Superior temporal gyrus (tissue), 1 donor: ENCODE data around the gene LRG1.

Experiments used
- DNase-seq: peaks from one replicate; pipeline ENCODE4 v3.0.0-alpha.2; 2016; ENCODE audit errors: extremely low spot score

Gene LRG1

DNA sequence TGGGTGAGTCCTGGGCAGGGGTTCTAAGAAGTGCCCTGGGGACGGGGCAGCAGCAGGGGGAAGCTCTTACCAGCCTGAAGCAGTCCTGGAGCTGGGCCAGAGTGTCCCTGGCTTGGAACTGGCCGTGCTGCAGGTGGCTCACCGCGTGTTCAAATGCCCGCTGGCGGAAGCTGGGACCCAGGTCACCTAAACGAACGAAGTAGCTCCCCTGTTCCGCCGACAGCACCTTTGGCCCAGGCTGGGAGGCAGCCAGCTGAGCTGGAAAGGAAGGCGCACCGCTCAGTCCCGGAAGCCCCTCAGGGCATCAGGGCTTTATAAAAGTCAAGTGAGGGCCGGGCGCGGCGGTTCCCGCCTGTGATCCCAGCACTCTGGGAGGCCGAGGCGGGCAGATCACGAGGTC lies 31.1 kb downstream of the LRG1 start:
- DNase-seq, result no peak

DNA sequence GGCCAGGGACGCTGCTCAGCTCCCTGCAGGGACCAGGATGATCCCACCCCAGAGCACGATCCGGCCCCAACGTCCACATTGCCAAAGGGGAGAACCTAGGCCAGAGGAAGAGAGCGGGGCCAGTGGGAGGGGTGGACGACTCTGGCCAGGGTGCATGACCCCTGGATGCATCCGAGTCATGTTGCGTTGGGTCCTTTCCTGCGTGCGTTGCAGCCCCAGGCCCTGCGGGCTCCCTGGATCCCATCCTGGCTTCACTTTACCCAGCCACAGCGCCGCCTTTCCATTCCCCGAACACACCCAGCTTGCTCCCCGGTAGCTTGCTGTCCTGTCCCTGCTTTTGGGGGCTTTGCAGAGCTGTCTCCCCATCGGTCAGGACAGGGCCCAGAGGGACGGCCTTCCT lies 32.0 kb downstream of the LRG1 start:
- no peak for DNase-seq

DNA sequence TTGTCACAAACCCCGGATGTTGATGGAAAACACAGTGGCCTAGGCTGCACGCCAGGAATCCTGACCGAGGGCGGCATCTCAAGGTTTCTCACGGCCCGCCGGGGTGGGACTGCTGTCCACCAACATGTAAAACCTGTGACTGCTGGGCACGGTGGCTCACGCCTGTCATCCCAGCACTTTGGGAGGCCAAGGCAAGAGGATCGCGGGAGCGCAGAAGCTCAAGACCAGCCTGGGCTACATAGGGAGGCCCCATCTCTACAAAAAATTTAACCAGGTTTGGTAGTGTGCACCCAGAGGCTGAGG lies 32.7 kb downstream of the LRG1 start:
- DNase-seq, result no peak

DNA sequence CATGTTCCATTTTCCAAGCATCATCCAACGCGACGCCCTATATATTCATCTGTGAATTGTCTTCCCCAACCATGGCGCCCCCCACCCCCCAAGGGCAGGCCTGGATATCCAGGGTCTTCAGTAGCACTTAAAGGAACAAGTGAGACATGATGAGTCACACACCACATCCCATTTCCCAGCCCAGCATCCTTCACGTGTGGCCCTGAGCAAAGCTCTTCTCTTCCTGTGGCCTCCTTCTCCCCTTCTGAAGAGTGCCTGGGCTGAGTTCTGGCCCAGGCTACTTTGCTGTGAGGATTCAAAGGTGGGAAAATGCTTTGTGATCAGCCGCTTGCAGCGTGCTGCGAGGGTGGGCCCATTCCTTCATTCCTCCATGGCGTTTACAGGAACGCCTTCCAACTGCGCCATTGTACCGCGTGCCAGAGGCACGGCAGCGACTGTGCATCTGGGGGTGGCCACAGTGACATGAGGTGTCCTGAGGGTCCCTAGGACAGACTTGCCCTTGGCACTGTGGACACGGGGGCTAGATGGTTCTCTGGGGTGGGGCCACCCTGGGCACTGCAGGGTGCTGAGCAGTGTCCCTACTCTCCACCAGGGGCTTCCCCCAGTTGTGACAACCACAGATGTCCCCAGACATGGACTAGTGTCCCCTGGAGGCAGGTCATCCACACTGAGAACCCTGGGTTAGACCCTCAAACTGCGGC lies 33.2 kb downstream of the LRG1 start:
- no peak for DNase-seq

DNA sequence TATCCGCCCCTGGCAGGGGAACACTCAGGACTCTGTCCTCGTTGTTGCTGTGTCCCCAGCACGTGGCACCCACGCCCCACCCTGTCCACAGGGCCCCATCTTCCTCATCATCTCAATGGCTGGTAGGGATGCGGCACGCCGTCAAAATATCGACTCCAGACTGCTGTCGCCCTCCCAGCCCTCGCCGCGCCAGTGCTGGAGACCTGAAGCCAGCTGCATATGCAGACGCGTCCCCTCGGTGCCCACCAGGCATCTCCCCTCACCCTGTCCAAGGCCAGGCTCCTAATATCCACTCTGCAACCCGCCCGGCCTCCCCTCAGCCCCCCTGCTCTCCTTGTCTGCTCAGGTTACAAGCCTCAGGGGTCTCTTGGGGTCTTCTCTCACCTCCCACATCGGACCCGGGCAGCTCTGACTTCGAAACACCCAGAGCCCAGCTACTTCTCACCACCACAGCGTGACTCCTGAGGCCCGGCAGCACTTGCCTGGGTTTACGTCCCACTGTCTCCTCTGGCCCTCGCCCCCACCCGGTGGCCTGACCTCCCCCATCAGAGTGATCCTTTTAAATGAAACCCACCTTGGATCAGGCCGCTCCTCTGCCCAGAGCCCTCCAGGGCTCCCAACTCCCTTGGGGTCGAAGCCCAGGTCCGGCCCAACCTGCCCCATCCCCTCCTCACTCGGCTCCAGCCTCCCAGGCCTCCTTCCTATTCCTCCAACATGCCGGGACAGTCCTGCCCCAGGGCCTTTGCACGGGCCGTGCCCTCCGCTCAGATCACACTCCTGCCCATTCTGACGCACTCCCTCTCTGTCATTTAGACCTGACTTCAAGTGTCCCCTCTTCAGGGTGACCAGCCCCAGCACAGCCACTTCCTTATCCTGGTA lies 34.0 kb downstream of the LRG1 start:
- DNase-seq, result no peak

DNA sequence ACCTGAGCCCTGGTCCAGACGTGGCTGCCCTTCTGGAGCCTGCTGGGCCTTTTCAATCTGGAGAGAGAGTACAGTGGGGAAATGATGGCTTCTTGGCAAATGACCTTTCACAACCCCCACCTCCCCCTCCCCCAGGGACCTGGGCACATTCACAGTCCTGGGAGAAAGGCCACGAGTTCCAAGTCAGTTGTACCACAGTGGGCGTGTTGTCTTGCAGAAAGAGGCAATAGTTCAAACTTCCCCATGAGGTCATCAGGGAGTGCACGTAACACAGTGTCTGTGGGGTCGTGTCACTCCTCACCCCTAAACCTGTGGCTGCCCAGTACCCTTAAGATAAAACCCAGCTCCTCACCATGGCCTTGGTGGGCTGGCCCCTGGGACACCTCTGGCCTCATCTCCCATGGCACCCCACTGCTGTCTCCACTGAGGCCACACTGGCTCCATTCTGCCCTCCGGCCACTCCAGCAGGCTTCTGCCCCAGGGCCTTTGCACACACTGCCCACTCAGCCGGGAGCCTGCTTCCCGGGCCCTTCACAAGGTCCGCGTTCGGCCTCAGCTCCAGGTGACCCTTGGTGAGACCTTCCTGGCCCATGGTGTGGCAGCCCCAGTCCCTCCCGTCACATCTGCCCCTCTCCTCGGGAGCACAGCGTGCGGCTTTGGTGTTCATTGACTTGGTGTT lies 34.8 kb downstream of the LRG1 start:
- no peak for DNase-seq

DNA sequence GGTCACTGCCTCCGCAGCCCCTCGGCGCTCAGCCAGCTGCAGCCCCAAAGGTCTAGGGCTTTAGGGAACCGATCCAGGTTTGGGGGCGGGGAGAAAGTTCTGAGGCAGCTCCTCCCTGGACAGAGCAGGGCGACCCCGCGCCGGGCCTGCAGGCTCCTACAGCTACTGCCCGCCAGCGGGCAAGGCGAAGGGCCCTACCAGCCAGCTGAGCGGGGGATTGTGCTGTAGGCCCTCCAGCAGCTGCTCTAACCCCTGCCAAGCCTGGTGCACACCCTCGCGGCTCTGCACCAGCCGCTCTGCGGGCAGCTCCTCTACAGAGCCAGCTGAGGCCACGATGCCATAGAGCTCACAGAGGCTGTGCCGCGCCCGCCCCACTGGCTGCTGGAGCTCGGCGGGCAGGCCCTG lies 35.5 kb downstream of the LRG1 start:
- DNase-seq, result peak; percentile 12

DNA sequence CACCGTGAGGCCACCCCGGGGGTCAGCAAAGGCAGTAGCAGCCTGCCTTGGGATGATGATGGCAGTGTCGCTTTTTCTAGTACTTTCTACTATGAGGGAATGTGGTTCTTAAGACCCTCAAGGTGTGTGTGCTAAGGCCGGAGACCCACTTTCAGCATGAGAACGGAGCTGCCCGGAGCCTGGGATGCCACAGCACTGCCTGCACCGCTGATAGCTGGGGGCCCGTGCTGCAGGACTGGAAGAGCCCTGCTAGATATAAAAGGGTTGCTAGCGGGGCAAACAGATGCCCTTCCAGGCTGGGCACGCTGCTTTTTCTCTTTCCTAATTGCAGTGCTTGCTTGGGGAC lies 36.0 kb downstream of the LRG1 start:
- no peak for DNase-seq

DNA sequence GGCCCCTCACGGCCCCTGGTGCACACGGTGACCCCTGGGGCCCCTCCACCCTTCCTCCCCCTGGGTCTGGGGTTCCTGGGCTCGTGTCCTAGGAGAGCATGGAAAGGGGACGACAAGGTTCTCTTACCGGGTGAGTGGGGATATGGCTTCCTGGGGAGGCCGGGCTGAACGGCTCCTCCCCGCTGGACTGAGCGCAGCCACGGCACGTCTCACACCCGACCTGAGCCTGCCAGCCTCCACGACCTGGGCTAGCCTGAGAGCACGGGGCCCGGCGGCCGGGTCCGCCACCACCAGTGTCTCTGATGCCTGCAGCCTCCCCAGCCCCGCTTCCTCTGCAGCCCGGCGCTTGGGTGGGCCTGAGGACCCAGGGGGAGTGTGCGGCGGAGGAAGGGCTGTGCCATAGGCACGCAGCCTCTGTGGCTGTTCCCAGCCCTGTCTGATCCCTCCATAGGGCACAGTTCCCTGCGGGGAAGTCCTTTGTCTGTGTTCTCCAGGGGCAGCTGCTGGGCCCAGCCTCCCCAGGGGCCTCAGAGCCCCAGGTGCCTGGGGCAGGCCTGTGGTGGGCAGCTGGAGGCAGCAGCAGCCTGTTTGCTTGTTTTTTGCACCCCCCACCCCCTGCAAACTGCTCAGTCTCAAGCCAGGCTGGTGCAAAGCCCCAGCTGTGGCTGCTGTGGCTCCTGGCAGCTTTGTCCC lies 36.6 kb downstream of the LRG1 start:
- DNase-seq, result no peak

DNA sequence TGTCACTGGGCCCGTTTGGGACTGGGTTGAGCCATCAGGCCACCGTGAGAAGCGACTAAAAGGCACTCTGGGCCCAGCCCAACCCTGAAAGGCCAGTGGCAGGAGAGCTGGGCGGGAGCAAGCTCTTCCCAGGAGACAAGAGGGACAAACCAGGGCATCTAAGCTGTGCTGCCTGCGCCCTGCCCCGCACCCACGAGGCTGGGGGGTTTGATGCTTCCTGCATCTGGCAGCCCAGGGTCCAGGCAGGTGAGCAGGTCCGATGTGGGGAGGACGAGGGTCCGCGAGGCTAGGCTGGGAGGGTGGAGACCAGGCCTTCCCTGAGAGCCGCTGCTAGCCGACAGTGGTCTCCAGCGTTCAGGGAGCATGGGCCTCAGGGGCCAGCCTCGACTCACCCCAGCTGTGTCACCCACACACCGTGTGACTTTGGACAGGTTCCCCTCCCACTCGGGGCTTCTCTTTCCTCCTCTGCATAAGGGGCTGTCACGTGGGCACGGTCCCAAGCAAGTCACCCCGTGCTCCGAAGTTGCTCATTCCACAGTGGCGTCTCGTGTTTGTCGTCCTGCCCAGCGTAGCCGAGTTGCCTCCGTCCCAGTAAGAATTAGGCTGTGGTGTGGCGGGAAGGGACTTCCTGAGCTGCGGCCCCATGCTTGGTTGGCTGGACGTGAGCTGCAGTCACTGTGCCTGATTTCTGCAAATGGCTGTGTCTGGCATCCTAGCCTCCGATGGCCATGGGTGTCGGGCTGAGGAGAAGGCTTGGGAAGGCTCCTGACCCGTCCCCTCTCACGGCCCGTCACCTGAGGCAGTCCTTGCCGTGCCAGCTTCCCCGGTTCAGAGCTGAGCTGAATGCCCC lies 37.3 kb downstream of the LRG1 start:
- DNase-seq, result no peak

DNA sequence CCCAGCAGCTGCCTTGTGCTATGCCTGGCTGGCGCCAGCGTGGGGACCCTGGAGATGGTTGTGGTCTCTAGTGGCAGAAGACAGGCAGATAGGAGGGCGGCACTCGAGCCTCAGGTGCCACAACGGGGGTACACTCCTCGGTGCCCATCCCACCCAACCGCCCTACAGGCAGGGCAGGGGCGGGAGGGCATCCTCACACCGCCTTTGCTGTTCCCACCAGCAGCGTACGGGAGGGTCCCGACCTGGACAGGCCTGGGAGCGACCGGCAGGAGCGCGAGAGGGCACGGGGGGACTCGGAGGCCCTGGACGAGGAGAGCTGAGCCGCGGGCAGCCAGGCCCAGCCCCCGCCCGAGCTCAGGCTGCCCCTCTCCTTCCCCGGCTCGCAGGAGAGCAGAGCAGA lies 38.1 kb downstream of the LRG1 start:
- DNase-seq, result no peak

DNA sequence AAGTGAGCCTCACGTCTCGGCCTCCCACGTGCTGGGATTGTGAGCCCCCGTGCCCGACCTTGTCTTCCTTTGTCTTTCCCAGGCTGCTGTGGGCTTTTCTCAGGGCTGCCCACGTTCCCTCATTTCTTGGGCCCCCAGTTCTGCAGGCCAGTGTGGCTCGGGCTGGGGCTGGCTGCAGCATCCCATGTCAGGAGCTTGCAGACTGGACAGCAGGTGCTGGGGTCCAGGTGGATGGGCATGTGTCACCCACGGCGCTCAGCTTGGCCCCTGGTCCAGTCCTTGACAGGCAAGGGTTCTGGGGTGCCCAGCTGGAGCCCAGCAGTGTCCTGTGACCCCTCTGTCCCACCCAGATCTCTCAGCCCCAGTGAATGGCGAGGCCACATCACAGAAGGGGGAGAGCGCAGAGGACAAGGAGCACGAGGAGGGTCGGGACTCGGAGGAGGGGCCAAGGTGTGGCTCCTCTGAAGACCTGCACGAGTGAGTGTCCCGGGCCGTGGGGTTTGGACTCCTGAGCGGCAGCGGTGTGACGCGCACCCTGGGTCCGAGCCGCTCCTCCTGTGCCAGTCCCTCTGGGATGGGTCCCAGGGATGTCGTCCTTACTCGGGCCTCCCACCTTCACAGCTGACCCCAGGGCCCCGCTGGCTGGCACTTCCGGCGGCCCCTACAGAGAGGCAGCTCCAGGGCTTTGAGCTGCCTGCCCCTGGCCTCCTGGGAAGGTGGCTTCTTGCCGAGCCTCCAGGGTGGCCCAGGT lies 38.8 kb downstream of the LRG1 start:
- DNase-seq, result no peak

DNA sequence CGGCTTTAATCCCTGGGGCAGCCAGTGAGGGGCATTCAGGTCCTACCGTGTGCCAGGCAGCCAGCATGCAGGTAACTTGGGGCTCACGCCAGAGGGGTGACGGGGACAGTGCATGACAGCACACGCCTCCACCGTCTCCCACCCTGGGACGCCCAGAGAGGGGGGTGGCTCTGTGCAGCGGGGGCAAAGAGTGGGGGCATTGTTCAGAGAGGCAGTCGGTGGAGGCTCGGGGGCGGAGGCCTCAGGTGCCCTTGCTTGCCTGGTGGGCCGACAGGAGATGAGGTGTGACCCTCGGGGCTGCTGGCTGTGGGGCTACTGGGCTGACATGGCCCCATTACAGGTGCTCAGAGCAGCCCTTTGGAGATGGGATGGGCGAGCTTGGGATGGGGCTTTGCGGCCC lies 40.0 kb downstream of the LRG1 start:
- no peak for DNase-seq

DNA sequence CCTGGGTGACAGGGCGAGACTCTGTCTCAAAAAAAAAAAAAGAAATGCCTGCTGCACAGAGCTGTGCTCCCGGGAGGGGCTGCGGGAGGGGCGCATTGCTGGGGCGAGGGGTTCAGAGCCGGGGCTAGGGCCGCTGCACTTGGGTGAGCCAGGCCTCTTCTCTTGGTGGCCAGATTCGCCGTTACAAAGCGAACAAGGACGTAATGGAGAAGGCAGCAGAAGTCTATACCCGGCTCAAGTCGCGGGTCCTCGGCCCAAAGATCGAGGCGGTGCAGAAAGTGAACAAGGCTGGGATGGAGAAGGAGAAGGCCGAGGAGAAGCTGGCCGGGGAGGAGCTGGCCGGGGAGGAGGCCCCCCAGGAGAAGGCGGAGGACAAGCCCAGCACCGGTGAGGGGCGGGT lies 40.5 kb downstream of the LRG1 start:
- no peak for DNase-seq

DNA sequence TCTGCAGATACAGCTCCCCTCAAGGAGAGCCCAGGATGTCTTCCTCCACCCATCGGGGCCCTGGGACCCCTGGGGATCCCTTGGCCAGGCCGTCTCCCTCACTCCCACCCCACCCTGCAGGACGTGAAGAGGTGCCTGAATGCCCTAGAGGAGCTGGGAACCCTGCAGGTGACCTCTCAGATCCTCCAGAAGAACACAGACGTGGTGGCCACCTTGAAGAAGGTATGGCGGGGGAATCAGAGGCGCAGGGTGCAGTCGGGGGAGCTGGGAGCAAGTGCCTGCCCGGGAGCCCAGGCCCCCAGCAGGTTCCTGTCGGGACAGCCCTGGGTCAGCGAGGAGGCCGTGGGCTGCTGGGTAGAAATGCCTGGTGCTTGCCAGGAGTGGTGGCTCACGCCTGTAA lies 41.1 kb downstream of the LRG1 start:
- no peak for DNase-seq

DNA sequence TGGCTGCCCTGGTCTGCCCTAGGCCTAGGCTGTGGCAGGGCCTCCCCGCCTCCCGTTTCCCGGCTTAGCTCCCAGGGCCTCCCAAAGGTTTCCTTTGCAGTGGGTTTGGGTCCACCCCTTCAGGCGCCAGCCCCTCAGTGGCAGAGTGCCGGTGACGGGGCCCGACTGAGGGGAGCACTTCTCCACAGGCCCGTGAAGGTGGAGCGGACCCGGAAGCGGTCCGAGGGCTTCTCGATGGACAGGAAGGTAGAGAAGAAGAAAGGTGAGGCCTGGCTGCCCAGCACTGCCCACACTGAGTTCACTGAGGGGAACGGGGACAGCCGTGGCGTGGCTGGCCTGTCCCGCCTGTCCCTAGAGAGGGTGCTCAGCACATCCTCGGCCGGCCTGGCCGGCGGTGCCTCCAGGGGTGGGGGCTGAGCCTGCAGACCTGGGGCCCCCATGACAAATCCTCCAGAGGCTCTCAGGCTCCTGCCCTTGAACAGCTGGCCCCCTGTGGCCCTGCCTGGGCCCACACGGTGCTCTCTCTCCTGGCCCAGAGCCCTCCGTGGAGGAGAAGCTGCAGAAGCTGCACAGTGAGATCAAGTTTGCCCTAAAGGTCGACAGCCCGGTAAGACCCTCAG lies 42.0 kb downstream of the LRG1 start:
- no peak for DNase-seq

DNA sequence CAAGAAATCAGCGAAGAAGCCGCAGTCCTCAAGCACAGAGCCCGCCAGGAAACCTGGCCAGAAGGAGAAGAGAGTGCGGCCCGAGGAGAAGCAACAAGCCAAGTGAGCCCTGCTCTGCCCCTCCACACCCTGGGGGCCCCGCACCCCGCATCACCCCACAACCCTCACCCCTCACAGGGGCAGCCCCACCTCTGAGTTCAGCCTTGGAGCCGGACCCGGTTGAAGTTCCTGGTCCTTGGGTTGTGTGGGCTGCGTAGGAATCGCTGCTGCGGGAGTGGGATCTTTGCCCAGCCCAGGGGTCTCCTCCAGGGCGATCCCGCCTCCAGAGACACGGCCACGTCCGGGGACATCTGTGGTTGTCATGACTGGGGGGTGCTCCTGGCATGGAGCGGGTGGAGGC lies 43.5 kb downstream of the LRG1 start:
- DNase-seq, result no peak

DNA sequence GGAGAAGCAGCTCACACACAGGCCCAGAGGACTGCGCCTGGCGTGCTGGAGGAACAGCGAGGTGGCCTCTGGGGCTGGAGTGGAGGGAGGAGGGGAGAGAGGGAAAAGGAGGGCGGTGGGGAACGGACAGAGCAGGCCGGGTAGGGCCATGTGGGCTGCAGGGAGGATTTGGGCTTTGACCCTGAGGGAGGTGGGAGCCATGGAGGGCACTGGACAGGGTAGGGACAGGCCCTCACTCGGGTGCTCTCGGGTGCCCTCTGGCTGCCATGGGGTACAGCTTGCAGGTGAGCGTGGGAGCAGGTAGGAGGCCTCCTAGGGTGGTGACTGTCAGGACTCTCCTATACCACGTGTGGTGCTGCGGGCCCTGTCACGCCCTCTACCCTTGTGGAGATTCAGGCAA lies 44.4 kb downstream of the LRG1 start:
- no peak for DNase-seq

DNA sequence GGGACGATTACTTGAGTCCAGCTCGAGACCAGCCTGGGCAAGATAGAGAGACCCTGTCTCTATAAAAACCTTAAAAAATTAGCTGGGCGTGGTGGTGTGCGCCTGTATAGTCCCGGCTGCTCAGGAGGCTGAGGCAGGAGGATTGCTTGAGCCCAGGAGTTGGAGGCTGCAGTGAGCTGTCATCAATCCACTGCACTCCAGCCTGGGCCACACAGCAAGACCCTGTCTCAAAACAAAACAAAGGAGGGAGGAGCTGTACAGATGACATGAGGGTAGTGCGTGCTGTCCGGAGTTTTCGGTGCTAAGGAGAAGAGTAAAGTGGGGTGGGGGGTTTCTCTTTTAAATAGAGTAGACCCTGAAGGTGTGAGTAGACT lies 45.2 kb downstream of the LRG1 start:
- DNase-seq, result no peak

DNA sequence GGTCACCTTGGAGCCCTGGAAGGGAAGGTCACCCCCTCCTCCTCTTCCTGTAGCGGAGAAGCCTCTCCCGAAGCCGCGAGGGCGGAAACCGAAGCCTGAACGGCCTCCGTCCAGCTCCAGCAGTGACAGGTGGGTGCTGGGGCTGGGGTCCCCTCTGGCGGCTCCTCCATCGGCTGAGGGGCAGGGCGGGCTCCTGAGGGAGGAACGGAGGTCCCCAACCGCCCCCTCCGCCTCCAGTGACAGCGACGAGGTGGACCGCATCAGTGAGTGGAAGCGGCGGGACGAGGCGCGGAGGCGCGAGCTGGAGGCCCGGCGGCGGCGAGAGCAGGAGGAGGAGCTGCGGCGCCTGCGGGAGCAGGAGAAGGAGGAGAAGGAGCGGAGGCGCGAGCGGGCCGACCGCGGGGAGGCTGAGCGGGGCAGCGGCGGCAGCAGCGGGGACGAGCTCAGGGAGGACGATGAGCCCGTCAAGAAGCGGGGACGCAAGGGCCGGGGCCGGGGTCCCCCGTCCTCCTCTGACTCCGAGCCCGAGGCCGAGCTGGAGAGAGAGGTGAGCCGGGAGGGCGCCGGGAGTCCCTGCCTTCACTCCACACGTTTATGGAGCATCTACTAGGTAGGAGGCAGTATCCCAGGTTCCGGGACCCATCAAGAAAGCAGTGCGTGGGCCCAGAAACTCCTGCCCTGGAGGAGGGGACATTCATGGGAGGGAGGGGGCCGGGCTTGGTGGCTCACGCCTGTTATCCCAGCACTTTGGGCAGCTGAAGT lies 45.7 kb downstream of the LRG1 start:
- no peak for DNase-seq
